ENCODE data around the gene ACTN1.
"Not testable (repeated sequence)": the region's sequence is repeated elsewhere in the genome, so short reads cannot be mapped to it uniquely, and the experiment has no call there.

Gene ACTN1

GRCh38 chr14:68979021-68979721 is at the start of gene ACTN1:
Gene ACTN1, minus strand, starts transcription at chr14:68979302. Its CDS starts 246 bp downstream, at chr14:68979056.
- DNase-seq (ENCODE audit: low read depth), result peak; percentile 86

DNA sequence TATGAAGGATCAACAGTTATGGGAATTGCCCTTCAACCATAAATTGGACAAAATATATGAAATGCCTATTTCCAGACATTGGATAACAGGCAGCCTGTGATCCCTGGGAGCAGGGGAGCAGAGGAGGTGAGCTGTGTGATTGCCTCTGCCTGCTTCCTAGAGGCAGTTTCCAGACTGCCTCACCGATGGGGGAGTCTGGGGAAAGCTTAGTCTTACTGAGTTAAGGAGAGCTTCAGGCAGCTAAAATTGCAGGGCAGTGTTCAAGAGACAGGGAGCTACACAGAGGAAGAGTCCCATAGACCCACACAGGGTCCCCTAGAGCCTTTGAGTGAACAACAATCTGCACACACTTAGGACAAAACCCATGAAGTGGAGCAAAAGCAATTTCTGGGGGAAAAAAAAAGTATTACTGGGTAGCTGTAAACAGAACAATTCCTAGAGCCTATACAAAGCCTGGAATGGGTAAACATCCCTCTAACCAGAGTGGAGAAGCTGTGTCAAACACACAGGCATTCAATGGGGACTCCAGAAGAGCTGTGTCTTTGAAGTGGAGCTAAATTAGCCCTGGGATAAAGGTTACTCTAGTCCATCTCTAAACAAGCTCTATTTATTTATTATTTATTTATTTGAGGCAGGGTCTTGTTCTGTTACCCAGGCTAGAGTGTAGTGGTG is 48.3 kb upstream of the ACTN1 start:
- no peak for DNase-seq (ENCODE audit: low read depth)

GRCh38 chr14:69023035-69023434 is 43.9 kb upstream of the ACTN1 start:
- no peak for DNase-seq (ENCODE audit: low read depth)

- not testable (repeated sequence) for DNase-seq (ENCODE audit: low read depth)
These were observed 43.0 kb upstream of the ACTN1 start for GRCh38 chr14:69022093-69022492.

DNA sequence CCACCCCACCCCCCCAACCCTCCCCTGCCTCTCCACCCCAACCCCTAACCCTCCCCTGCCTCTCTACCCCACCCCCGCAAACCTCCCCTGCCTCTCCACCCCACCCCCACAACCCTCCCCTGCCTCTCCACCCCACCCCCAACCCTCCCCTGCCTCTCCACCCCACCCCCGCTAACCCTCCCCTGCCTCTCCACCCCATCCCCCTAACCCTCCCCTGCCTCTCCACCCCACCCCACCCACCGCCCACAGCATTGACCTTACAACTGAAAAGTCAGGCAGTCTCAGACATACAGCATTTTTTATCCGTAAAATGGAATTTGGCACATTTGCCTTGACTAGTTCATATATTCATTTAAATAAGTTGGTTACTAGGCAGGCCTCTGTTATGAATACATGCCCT is 38.6 kb upstream of the ACTN1 start:
- no peak for DNase-seq (ENCODE audit: low read depth)

GRCh38 chr14:69014829-69015259 is 35.7 kb upstream of the ACTN1 start:
- DNase-seq (ENCODE audit: low read depth), result no peak

DNA sequence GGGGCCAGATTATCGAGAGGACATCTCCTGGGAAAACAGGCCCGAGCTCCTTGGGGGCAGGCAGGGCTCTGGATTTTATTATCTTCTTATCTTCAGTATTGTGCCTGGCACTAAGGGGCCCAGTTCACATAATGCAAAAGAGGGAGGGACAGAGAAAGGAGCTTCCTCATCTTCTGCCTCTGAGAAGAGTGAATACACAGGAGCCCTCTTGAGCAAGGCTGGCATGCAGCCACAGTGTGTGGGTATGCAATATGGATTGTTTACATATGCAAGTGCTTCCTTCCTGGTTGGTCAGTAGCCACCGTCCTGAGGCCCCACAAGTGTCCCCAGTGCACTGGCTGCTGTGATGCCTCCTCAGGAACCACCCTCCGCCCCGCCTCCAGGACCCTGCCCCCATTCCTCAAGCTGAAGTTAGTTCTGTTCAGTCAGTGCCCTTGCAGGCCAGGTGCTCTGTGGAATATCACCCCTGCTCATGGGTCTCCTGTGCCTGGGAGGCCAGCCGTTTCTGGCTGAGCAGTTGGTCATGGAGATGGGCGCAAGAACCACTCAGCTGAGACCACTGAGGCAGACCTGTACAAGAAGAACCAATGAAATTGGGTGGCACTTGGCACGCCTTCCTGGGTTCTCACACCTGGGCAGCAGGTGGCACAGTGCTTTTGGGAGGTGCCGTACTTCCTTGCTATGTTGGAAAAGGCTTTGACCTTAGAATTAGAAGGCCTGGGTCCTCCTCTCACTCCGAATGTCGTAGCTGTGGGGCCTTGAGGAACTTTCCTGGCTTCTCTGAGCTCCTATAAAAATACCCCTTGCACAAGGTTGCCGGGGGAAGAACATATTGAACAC is 35.1 kb upstream of the ACTN1 start:
- no peak for DNase-seq (ENCODE audit: low read depth)

DNA sequence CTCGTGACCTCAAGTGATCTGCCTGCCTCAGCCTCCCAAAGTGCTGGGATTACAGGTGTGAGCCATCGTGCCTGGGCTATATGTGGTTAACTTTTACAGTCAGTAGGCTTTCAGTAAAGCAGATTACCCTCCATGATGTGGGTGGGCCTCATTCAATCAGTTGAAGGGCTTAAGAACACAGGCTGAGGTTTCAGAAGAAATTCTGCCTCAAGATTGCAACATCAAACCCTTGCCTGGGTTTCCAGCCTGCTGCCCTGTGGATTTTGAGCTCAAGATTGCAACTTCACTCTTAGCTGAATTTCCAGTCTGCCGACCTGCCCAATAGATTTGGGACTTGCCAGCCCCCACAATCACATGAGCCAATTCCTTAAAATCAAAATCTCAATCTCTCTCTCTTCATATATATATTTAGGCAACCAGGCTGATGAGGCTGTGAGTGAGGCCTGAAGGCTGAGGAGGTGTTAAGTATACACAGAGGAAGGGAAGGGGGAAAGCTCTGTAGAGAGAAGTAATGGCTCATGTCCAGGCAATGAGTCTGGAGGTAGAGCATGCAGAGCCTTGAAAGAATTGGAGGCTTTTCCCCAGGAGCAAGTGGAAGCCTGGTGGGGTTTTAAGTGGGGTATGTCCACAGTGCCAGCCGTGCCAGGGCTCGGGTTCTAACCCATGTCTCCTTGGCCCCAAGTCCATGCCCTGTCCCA is 33.3 kb upstream of the ACTN1 start:
- no peak for DNase-seq (ENCODE audit: low read depth)

GRCh38 chr14:69010648-69011047 is 31.5 kb upstream of the ACTN1 start:
- DNase-seq (ENCODE audit: low read depth), result no peak

- peak; percentile 23 for DNase-seq (ENCODE audit: low read depth)
These were observed 29.4 kb upstream of the ACTN1 start for GRCh38 chr14:69008421-69008884.

- DNase-seq (ENCODE audit: low read depth), result no peak
These were observed 27.2 kb upstream of the ACTN1 start for GRCh38 chr14:69006346-69006745.

- DNase-seq (ENCODE audit: low read depth), result peak; percentile 89
These were observed 26.5 kb upstream of the ACTN1 start for GRCh38 chr14:69005432-69006148.

GRCh38 chr14:69004731-69005431 is 25.8 kb upstream of the ACTN1 start:
- DNase-seq (ENCODE audit: low read depth), result no peak

DNA sequence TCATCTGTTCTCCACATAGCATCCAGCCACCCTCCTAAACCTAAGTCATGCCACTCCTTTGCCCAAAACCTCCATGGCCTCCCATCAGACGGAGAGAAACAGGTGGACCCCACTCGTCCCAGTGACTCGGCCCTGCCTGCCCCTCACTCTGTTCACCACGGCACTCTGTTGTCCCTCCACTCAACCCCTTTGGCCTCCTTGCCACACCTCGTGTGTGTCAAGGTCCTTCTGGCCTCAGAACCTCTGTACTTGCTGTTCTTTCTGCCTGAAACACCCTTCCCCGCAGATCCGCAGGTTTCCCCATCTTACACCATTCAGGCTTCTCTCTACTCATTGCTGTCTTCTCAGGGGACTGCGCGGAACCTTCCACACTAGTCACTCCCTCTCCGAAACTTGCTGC is 24.5 kb upstream of the ACTN1 start:
- no peak for DNase-seq (ENCODE audit: low read depth)

GRCh38 chr14:69002069-69002468 is 23.0 kb upstream of the ACTN1 start:
- no peak for DNase-seq (ENCODE audit: low read depth)

- DNase-seq (ENCODE audit: low read depth), result no peak
These were observed 22.3 kb upstream of the ACTN1 start for GRCh38 chr14:69001375-69001774.

GRCh38 chr14:68998062-68998461 is 19.0 kb upstream of the ACTN1 start:
- DNase-seq (ENCODE audit: low read depth), result no peak

GRCh38 chr14:68995731-68996130 is 16.6 kb upstream of the ACTN1 start:
- no peak for DNase-seq (ENCODE audit: low read depth)

GRCh38 chr14:68994056-68994455 is 15.0 kb upstream of the ACTN1 start:
- DNase-seq (ENCODE audit: low read depth), result no peak

DNA sequence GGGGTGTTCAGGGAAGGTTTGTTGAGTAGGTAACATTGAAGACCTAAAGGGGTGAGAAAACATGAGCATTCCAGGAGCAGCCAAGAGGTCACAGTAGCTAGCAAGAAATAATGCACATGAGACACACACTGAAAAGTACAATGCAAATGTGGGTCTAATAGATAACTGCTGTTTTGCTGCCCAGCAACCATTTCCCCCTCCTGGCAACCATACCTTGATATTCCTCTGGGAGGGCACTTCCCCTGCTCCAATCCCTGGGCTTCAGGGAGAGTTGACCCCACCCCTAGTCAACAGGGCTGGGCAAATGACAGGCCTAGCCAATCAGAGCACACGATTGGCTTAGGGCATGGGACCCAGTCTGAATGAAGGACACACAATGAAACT is 8.5 kb upstream of the ACTN1 start:
- no peak for DNase-seq (ENCODE audit: low read depth)
